Activated CD8-positive, alpha-beta memory T cell treated with anti-CD3 and anti-CD28 coated beads, Interleukin-2, amount 10 ng/mL, durations not matched to agents 7 days and 5 days (primary cell): ENCODE measurements around the gene CUEDC1. TPM values are rescaled to one million over a fixed set of nuclear protein-coding genes. Genes with fewer than 3 reads are reported as not detected.
"Not testable (repeated sequence)": the region's sequence is repeated elsewhere in the genome, so short reads cannot be mapped to it uniquely, and the experiment has no call there.

Experiments
- ATAC-seq: fragments of 150-1000 bp; cut with Tn5 transposase; one replicate; pipeline ENCODE4 v1.10.0; 2021; ENCODE audit warnings: moderate library complexity
- CTCF ChIA-PET: fragments of 350-600 bp; sonication (Branson Sonifier 250); formaldehyde crosslinking; loops from one replicate; lab custom pipeline; 2021; ENCODE audit warnings: antibody characterized with exemption; lab: Charles Lee
- DNase-seq: peaks from one replicate; pipeline ENCODE4 v3.0.0-alpha.2; 2020
- H3K27ac Mint-ChIP-seq: one replicate; pipeline ENCODE4 v1.8.0; 2021; ENCODE audit warnings: mild to moderate bottlenecking, mixed read lengths
- H3K27me3 Mint-ChIP-seq: one replicate; pipeline ENCODE4 v1.8.0; 2021; ENCODE audit warnings: mixed read lengths
- H3K36me3 Mint-ChIP-seq: one replicate; pipeline ENCODE4 v1.8.0; 2021; ENCODE audit warnings: mild to moderate bottlenecking, mixed read lengths
- H3K4me1 Mint-ChIP-seq: one replicate; pipeline ENCODE4 v1.8.0; 2021; ENCODE audit warnings: mixed read lengths
- H3K4me3 Mint-ChIP-seq: one replicate; pipeline ENCODE4 v1.8.0; 2021; ENCODE audit warnings: mild to moderate bottlenecking, moderate library complexity, mixed read lengths
- H3K9me3 Mint-ChIP-seq: one replicate; pipeline ENCODE4 v1.8.0; 2022; ENCODE audit warnings: low read depth, mixed read lengths
- total RNA-seq, 2 experiments: library from RNA; stranded (reverse); gene quantifications; one replicate each; pipeline ENCODE4 v1.2.3, GENCODE V29; 2021

Gene CUEDC1
- total RNA-seq, 2 experiments from 2014 or later: not detected

GRCh38 chr17:57963149-57963511, 7.9 kb upstream of the CUEDC1 start:
- no peak overlapping the region for H3K27ac Mint-ChIP-seq
- H3K36me3 Mint-ChIP-seq: no peaks in the 10 kb centered on the region
- no peak overlapping the region for H3K4me3 Mint-ChIP-seq
- H3K27me3 Mint-ChIP-seq: peaks cover 33% of the 10 kb centered on the region
- DNase-seq: no peak
- CTCF ChIA-PET: no interaction called here
- no peaks in the 10 kb centered on the region for H3K9me3 Mint-ChIP-seq
- no peaks in the 10 kb centered on the region for H3K4me1 Mint-ChIP-seq
- ATAC-seq: no peak

- peaks cover 3% of the 10 kb centered on the region for H3K4me1 Mint-ChIP-seq
- peaks cover 38% of the 10 kb centered on the region for H3K27me3 Mint-ChIP-seq
- peak; percentile 19 for DNase-seq
- no peak for ATAC-seq
- H3K9me3 Mint-ChIP-seq: no peaks in the 10 kb centered on the region
- no peaks in the 10 kb centered on the region for H3K36me3 Mint-ChIP-seq
- H3K4me3 Mint-ChIP-seq: no peak overlapping the region
- CTCF ChIA-PET: no interaction called here
- H3K27ac Mint-ChIP-seq: no peak overlapping the region
Observed at GRCh38 chr17:57962279-57963148, 7.3 kb upstream of the CUEDC1 start.

GRCh38 chr17:57959929-57960328, 4.7 kb upstream of the CUEDC1 start:
- DNase-seq (peak; percentile 23), ATAC-seq (no peak)
- CTCF ChIA-PET: interaction anchor here (1.3 to 2.3 kb wide), 2 partner anchors 16 to 34 kb away, joined by 3 to 5 read pairs; no protein-coding TSS in a partner anchor
- peaks cover 57% of the 10 kb centered on the region for H3K27me3 Mint-ChIP-seq
- no peak overlapping the region for H3K4me3 Mint-ChIP-seq
- H3K9me3 Mint-ChIP-seq: no peaks in the 10 kb centered on the region
- peaks cover 18% of the 10 kb centered on the region for H3K4me1 Mint-ChIP-seq
- H3K36me3 Mint-ChIP-seq: no peaks in the 10 kb centered on the region
- H3K27ac Mint-ChIP-seq: no peak overlapping the region

DNA sequence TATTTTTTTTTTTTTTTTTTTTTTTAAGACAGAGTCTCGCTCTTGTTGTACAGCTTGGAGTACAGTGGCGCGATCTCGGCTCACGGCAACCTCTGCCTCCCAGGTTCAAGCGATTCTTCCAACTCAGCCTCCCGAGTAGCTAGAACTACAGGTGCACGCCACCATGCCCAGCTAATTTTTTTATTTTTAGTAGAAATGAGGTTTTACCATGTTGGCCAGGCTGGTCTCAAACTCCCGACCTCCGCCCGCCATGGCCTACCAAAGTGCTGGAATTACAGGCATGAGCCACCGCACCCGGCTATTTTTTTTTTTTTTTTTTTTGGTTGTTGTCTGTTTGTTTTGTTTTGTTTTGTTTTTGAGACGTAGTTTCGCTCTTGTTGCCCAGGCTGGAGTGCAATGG, 3.2 kb upstream of the CUEDC1 start:
- CTCF ChIA-PET: interaction anchor here (0.7 kb wide), 1 partner anchor 158 kb away, joined by 3 read pairs; no protein-coding TSS in a partner anchor
- Mint-ChIP-seq H3K27me3 (peaks cover 61% of the 10 kb centered on the region), H3K4me1 (peaks cover 21% of the 10 kb centered on the region)
- H3K36me3 Mint-ChIP-seq, DNase-seq, H3K27ac Mint-ChIP-seq, ATAC-seq, H3K4me3 Mint-ChIP-seq, H3K9me3 Mint-ChIP-seq: not testable (repeated sequence)

GRCh38 chr17:57957886-57958285, 2.7 kb upstream of the CUEDC1 start:
- Mint-ChIP-seq H3K27me3 (peaks cover 64% of the 10 kb centered on the region), H3K27ac (no peak overlapping the region), H3K4me1 (peaks cover 21% of the 10 kb centered on the region), H3K4me3 (no peak overlapping the region), H3K9me3 (no peaks in the 10 kb centered on the region), H3K36me3 (no peaks in the 10 kb centered on the region)
- ATAC-seq (no peak), DNase-seq (no peak)
- CTCF ChIA-PET: no interaction called here

DNA sequence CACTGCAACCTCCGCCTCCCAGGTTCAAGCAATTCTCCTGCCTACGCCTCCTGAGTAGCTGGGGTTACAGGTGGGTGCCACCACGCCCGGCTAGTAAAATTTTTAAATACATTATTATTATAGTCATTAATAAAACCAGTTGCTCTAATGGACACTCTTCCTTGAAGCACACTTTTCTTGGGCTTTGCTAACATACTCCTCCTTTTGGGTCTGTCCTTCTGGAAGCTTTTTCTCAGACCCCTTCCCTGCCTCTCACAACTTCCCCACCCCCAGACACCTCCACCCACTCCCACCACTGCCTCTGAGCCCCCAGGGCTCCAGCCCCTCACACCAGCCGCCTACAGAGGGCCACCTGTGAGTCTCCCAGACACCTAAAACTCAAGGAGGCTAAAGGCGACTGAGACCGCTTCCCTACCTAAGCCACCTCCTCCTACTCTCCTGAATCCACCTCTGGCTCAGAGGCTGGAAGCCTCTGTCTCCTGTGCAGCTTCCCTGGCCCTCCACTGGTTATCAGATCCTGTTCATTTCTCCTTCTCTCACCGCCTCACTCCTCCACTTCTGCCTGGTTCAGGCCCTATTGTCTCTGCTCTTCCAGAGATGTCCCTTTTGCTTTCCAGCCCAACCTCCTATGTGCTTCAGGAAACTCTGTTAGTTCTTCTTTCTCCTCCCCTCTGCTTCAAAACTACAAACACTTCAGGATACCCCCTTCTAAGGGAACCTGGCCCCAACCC, 2.1 kb upstream of the CUEDC1 start:
- no peaks in the 10 kb centered on the region for H3K36me3 Mint-ChIP-seq
- H3K27ac Mint-ChIP-seq: no peak overlapping the region
- H3K9me3 Mint-ChIP-seq: no peaks in the 10 kb centered on the region
- DNase-seq (no peak), ATAC-seq (no peak)
- CTCF ChIA-PET: interaction anchor here (1.1 to 2.8 kb wide), 3 partner anchors 16 to 64 kb away, joined by 3 to 13 read pairs (median 3); no protein-coding TSS in a partner anchor
- H3K4me1 Mint-ChIP-seq: peaks cover 25% of the 10 kb centered on the region
- H3K27me3 Mint-ChIP-seq: peaks cover 64% of the 10 kb centered on the region
- no peak overlapping the region for H3K4me3 Mint-ChIP-seq

GRCh38 chr17:57956291-57957119, 1.3 kb upstream of the CUEDC1 start:
- peak; percentile 80 for DNase-seq
- no peak overlapping the region for H3K27ac Mint-ChIP-seq
- no peaks in the 10 kb centered on the region for H3K36me3 Mint-ChIP-seq
- H3K4me1 Mint-ChIP-seq: peaks cover 26% of the 10 kb centered on the region
- CTCF ChIA-PET: interaction anchor here (0.7 to 2.8 kb wide), 10 partner anchors 9 to 156 kb away, joined by 3 to 13 read pairs (median 3); no protein-coding TSS in a partner anchor
- no peaks in the 10 kb centered on the region for H3K9me3 Mint-ChIP-seq
- ATAC-seq: peak; percentile 58
- peak overlapping the region; percentile 34 for H3K4me3 Mint-ChIP-seq
- H3K27me3 Mint-ChIP-seq: peaks cover 63% of the 10 kb centered on the region

- ATAC-seq: no peak
Observed at GRCh38 chr17:57954397-57955182, 622 bp downstream of the CUEDC1 start.

DNA sequence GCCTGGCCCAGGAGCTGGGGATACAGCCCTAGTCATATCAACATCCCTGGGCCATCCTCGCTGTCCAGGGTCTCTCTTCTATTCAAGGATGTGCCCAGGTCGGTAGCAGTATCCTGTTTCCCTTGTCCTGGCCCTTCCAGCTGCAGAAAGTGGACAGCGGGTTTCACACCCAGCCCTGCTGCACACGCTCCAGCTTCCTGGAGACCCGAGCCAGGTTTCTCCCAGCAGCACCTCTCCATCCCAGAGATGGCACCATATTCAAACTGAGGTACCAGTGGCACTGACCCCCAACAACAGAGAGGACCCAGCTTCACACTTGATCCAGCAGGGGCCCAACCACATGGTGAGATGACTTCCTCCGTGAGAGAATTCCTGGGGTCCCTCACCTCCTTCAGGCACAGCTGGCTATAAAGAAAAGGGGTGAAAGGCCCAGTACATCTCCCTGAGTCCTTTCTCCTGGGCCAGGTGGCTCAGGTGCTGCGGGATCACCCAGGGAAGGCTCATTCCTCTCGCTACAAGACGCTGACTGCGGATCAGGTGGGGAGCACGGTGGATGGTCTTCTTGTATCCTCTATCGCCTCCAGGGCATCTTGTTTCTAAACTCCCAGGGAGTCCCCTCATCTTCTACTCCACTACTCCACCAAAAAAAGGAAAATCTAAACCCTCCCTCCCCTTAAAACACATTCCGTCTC, 1.4 kb downstream of the CUEDC1 start:
- CTCF ChIA-PET: interaction anchor here (0.8 to 2.4 kb wide), 4 partner anchors 10 to 96 kb away, joined by 3 to 7 read pairs (median 6); no protein-coding TSS in a partner anchor
- DNase-seq (no peak), ATAC-seq (no peak)
- Mint-ChIP-seq H3K4me1 (peaks cover 46% of the 10 kb centered on the region), H3K36me3 (no peaks in the 10 kb centered on the region), H3K27me3 (peaks cover 54% of the 10 kb centered on the region), H3K9me3 (no peaks in the 10 kb centered on the region), H3K4me3 (no peak overlapping the region), H3K27ac (no peak overlapping the region)

More at GRCh38 chr17:57954397-57955182, 622 bp downstream of the CUEDC1 start:
- CTCF ChIA-PET: interaction anchor here (0.8 to 2.8 kb wide), 4 partner anchors 36 to 97 kb away, joined by 3 to 13 read pairs (median 6); no protein-coding TSS in a partner anchor
- H3K27ac Mint-ChIP-seq: no peak overlapping the region
- peaks cover 58% of the 10 kb centered on the region for H3K27me3 Mint-ChIP-seq
- no peak for DNase-seq
- no peaks in the 10 kb centered on the region for H3K36me3 Mint-ChIP-seq
- H3K4me1 Mint-ChIP-seq: peaks cover 40% of the 10 kb centered on the region
- no peaks in the 10 kb centered on the region for H3K9me3 Mint-ChIP-seq
- no peak overlapping the region for H3K4me3 Mint-ChIP-seq

GRCh38 chr17:57953219-57953618, 2.0 kb downstream of the CUEDC1 start:
- no peak overlapping the region for H3K27ac Mint-ChIP-seq
- H3K4me3 Mint-ChIP-seq: no peak overlapping the region
- DNase-seq (no peak), ATAC-seq (no peak)
- peaks cover 52% of the 10 kb centered on the region for H3K4me1 Mint-ChIP-seq
- H3K36me3 Mint-ChIP-seq: no peaks in the 10 kb centered on the region
- peaks cover 58% of the 10 kb centered on the region for H3K27me3 Mint-ChIP-seq
- CTCF ChIA-PET: interaction anchor here (1.9 to 2.4 kb wide), 2 partner anchors 10 to 61 kb away, joined by 5 to 7 read pairs; no protein-coding TSS in a partner anchor
- no peaks in the 10 kb centered on the region for H3K9me3 Mint-ChIP-seq

- CTCF ChIA-PET: interaction anchor here (1.0 to 1.2 kb wide), 2 partner anchors 50 to 230 kb away, joined by 3 read pairs; no protein-coding TSS in a partner anchor
- no peaks in the 10 kb centered on the region for H3K36me3 Mint-ChIP-seq
- ATAC-seq: no peak
- no peak overlapping the region for H3K27ac Mint-ChIP-seq
- H3K4me3 Mint-ChIP-seq: no peak overlapping the region
- peaks cover 48% of the 10 kb centered on the region for H3K4me1 Mint-ChIP-seq
- H3K9me3 Mint-ChIP-seq: no peaks in the 10 kb centered on the region
- peaks cover 60% of the 10 kb centered on the region for H3K27me3 Mint-ChIP-seq
- DNase-seq: no peak
Observed at GRCh38 chr17:57949649-57950048, 5.6 kb downstream of the CUEDC1 start.
